ENCODE data around the gene CXXC4. TPM values are rescaled to one million over a fixed set of nuclear protein-coding genes. Genes with fewer than 3 reads are reported as not detected.
A peak's percentile ranks its signal among the peaks of the same experiment; 100 is the strongest.

The CXXC4 gene
- total and polyA plus RNA-seq, 2 experiments from 2014 or later = 1.6 to 3.0 TPM

DNA sequence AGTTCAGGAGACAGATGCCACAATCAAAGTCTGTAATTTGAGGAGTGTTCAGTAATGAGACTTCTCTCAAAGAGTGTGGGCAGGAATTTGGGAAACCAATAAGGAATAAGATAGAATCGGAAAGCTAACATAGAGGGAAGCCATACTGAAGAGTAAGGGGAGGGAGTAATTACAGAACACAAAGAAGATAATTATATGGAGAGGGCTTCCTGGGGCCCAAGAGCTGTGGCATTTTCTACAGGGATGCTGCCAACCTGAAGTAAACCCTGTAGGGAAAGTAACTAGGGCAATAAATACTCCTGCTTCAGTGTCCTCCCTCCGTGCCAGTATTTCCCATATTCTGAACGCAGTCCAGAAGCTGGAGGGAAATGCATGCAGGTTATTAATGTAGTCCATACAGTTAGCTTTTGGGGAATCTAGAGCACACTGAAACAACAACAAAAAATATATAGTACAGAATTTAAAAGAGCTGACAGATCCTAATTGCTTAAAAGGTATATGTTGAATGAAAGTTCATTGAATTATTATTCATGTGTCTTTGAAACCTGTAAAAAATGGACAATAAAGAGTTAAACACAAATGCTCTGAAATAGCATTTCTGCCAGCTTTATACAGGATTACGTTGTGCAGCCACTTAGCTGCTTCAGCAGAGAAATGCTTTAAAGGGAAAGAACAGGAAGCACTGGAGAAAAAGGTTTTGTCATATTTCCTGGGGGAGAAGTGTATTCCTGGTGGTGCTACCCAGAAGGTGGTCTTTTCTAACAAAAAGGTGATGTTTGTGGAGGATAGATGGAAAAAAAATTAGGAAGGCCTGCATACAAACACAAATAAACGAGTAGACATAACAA is 48.0 kb downstream of the CXXC4 start:
- Histone ChIP-seq H3K4me1 (ENCODE audit: insufficient read depth) (peaks cover 20% of the 10 kb centered on the region), H3K27me3 (ENCODE audit: insufficient read depth) (no peaks in the 10 kb centered on the region), H4K20me1 (replicated peaks; ENCODE audit: insufficient read depth) (no peaks in the 10 kb centered on the region), H3K79me2 (replicated peaks; ENCODE audit: insufficient read depth) (no peaks in the 10 kb centered on the region), H3K36me3 (ENCODE audit: insufficient read depth) (no peaks in the 10 kb centered on the region), H3K4me3 (peak overlapping the region; percentile 25), H3K4me2 (peak overlapping the region; percentile 65), H3F3A (replicated peaks; ENCODE audit: low read depth) (no peaks in the 10 kb centered on the region), H2AFZ (peak overlapping the region; percentile 63; the same call in 1 of the 2 replicates), H3K9me2 (ENCODE audit: insufficient read depth) (no peaks in the 10 kb centered on the region), H3K27ac (ENCODE audit: low read depth) (0 out of 2 replicates have a peak overlapping the region, but pooled peaks have one; percentile 7)
- DNase-seq (ENCODE audit: low spot score) (no peak), ATAC-seq (peak; percentile 62)
- H3K27me3 Mint-ChIP-seq (ENCODE audit: insufficient read depth, low read depth, poor library complexity) = no peaks in the 10 kb centered on the region
- no peak for TF ChIP-seq POLR2AphosphoS5 (IDR thresholded peaks at IDR 0.05; ENCODE audit: low read depth)
- no peak for TF ChIP-seq CREB1 (CRISPR knock-in tag; IDR thresholded peaks at IDR 0.05; ENCODE audit: low read depth)
- no peak for TF ChIP-seq STAT1 (IDR thresholded peaks at IDR 0.05; ENCODE audit: unreplicated experiment)
- TF ChIP-seq, protein P1, sequence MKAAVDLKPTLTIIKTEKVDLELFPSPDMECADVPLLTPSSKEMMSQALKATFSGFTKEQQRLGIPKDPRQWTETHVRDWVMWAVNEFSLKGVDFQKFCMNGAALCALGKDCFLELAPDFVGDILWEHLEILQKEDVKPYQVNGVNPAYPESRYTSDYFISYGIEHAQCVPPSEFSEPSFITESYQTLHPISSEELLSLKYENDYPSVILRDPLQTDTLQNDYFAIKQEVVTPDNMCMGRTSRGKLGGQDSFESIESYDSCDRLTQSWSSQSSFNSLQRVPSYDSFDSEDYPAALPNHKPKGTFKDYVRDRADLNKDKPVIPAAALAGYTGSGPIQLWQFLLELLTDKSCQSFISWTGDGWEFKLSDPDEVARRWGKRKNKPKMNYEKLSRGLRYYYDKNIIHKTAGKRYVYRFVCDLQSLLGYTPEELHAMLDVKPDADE (IDR thresholded peaks at IDR 0.05) = no peak
- no peak for TF ChIP-seq EZH2phosphoT487 (IDR thresholded peaks at IDR 0.05; ENCODE audit: unreplicated experiment)
- no peak for TF ChIP-seq ZNF331 (CRISPR knock-in tag; IDR thresholded peaks at IDR 0.05; ENCODE audit: low read depth)
- no peak for TF ChIP-seq NANOG (IDR thresholded peaks at IDR 0.05; ENCODE audit: borderline replicate concordance)
- TF ChIP-seq, protein P2, sequence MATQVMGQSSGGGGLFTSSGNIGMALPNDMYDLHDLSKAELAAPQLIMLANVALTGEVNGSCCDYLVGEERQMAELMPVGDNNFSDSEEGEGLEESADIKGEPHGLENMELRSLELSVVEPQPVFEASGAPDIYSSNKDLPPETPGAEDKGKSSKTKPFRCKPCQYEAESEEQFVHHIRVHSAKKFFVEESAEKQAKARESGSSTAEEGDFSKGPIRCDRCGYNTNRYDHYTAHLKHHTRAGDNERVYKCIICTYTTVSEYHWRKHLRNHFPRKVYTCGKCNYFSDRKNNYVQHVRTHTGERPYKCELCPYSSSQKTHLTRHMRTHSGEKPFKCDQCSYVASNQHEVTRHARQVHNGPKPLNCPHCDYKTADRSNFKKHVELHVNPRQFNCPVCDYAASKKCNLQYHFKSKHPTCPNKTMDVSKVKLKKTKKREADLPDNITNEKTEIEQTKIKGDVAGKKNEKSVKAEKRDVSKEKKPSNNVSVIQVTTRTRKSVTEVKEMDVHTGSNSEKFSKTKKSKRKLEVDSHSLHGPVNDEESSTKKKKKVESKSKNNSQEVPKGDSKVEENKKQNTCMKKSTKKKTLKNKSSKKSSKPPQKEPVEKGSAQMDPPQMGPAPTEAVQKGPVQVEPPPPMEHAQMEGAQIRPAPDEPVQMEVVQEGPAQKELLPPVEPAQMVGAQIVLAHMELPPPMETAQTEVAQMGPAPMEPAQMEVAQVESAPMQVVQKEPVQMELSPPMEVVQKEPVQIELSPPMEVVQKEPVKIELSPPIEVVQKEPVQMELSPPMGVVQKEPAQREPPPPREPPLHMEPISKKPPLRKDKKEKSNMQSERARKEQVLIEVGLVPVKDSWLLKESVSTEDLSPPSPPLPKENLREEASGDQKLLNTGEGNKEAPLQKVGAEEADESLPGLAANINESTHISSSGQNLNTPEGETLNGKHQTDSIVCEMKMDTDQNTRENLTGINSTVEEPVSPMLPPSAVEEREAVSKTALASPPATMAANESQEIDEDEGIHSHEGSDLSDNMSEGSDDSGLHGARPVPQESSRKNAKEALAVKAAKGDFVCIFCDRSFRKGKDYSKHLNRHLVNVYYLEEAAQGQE (IDR thresholded peaks at IDR 0.05; ENCODE audit: unreplicated experiment) = no peak
- TF ChIP-seq, protein P3, sequence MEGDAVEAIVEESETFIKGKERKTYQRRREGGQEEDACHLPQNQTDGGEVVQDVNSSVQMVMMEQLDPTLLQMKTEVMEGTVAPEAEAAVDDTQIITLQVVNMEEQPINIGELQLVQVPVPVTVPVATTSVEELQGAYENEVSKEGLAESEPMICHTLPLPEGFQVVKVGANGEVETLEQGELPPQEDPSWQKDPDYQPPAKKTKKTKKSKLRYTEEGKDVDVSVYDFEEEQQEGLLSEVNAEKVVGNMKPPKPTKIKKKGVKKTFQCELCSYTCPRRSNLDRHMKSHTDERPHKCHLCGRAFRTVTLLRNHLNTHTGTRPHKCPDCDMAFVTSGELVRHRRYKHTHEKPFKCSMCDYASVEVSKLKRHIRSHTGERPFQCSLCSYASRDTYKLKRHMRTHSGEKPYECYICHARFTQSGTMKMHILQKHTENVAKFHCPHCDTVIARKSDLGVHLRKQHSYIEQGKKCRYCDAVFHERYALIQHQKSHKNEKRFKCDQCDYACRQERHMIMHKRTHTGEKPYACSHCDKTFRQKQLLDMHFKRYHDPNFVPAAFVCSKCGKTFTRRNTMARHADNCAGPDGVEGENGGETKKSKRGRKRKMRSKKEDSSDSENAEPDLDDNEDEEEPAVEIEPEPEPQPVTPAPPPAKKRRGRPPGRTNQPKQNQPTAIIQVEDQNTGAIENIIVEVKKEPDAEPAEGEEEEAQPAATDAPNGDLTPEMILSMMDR (conservative IDR thresholded peaks at IDR 0.05; ENCODE audit: low read depth in 2 of 2) = no peak
- TF ChIP-seq, protein P4, sequence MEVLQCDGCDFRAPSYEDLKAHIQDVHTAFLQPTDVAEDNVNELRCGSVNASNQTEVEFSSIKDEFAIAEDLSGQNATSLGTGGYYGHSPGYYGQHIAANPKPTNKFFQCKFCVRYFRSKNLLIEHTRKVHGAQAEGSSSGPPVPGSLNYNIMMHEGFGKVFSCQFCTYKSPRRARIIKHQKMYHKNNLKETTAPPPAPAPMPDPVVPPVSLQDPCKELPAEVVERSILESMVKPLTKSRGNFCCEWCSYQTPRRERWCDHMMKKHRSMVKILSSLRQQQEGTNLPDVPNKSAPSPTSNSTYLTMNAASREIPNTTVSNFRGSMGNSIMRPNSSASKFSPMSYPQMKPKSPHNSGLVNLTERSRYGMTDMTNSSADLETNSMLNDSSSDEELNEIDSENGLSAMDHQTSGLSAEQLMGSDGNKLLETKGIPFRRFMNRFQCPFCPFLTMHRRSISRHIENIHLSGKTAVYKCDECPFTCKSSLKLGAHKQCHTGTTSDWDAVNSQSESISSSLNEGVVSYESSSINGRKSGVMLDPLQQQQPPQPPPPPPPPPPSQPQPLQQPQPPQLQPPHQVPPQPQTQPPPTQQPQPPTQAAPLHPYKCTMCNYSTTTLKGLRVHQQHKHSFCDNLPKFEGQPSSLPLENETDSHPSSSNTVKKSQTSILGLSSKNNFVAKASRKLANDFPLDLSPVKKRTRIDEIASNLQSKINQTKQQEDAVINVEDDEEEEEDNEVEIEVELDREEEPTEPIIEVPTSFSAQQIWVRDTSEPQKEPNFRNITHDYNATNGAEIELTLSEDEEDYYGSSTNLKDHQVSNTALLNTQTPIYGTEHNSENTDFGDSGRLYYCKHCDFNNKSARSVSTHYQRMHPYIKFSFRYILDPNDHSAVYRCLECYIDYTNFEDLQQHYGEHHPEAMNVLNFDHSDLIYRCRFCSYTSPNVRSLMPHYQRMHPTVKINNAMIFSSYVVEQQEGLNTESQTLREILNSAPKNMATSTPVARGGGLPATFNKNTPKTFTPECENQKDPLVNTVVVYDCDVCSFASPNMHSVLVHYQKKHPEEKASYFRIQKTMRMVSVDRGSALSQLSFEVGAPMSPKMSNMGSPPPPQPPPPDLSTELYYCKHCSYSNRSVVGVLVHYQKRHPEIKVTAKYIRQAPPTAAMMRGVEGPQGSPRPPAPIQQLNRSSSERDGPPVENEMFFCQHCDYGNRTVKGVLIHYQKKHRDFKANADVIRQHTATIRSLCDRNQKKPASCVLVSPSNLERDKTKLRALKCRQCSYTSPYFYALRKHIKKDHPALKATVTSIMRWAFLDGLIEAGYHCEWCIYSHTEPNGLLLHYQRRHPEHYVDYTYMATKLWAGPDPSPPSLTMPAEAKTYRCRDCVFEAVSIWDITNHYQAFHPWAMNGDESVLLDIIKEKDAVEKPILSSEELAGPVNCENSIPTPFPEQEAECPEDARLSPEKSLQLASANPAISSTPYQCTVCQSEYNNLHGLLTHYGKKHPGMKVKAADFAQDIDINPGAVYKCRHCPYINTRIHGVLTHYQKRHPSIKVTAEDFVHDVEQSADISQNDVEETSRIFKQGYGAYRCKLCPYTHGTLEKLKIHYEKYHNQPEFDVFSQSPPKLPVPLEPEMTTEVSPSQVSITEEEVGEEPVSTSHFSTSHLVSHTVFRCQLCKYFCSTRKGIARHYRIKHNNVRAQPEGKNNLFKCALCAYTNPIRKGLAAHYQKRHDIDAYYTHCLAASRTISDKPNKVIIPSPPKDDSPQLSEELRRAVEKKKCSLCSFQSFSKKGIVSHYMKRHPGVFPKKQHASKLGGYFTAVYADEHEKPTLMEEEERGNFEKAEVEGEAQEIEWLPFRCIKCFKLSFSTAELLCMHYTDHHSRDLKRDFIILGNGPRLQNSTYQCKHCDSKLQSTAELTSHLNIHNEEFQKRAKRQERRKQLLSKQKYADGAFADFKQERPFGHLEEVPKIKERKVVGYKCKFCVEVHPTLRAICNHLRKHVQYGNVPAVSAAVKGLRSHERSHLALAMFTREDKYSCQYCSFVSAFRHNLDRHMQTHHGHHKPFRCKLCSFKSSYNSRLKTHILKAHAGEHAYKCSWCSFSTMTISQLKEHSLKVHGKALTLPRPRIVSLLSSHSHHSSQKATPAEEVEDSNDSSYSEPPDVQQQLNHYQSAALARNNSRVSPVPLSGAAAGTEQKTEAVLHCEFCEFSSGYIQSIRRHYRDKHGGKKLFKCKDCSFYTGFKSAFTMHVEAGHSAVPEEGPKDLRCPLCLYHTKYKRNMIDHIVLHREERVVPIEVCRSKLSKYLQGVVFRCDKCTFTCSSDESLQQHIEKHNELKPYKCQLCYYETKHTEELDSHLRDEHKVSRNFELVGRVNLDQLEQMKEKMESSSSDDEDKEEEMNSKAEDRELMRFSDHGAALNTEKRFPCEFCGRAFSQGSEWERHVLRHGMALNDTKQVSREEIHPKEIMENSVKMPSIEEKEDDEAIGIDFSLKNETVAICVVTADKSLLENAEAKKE (CRISPR knock-in tag; IDR thresholded peaks at IDR 0.05) = no peak
- no peak for TF ChIP-seq ZNF114 (CRISPR knock-in tag; IDR thresholded peaks at IDR 0.05)
- no peak for TF ChIP-seq EZH2 (IDR thresholded peaks at IDR 0.05; ENCODE audit: low read depth, unreplicated experiment)
- TF ChIP-seq JUNB (IDR thresholded peaks at IDR 0.05; ENCODE audit: unreplicated experiment) = no peak
- no peak overlapping the region for H3K27ac Mint-ChIP-seq
- H3K4me1 Mint-ChIP-seq = peaks cover 10% of the 10 kb centered on the region
- H3K4me3 Mint-ChIP-seq = no peak overlapping the region
- no peaks in the 10 kb centered on the region for H3K9me3 Mint-ChIP-seq
- H3K36me3 Mint-ChIP-seq (ENCODE audit: low read depth) = no peaks in the 10 kb centered on the region
